RWPE2 (cell line): ENCODE results near the gene PMS1.

ENCODE experiments used
- ATAC-seq: fragments of 200-7000 bp; cut with Tn5 transposase; 3 replicates; pipeline ENCODE4 v1.9.1; 2021; ENCODE audit warnings: low read depth
- DNase-seq: peaks from one replicate; pipeline ENCODE4 v3.0.0-alpha.2; 2020; ENCODE audit warnings: low spot score
- H3K27ac ChIP-seq: fragments of 450-650 bp; 2 replicates; pipeline ENCODE4 v1.5.1; 2017; ENCODE audit warnings: mild to moderate bottlenecking; ENCODE audit not compliant: poor library complexity, severe bottlenecking
- H3K27me3 ChIP-seq: fragments of 250-450 bp; sonication (Bioruptor Pico); 2 replicates; pipeline ENCODE4 v1.5.1; 2021; ENCODE audit warnings: mild to moderate bottlenecking, moderate library complexity; ENCODE audit not compliant: insufficient read depth, poor library complexity, severe bottlenecking
- H3K36me3 ChIP-seq: fragments of 250-450 bp; sonication (Bioruptor Pico); 2 replicates; pipeline ENCODE4 v1.5.1; 2020; ENCODE audit warnings: low read depth, mild to moderate bottlenecking, moderate library complexity
- H3K4me1 ChIP-seq: fragments of 250-450 bp; sonication (Bioruptor Pico); 2 replicates; pipeline ENCODE4 v1.5.1; 2021; ENCODE audit warnings: mild to moderate bottlenecking, moderate library complexity; ENCODE audit not compliant: insufficient read depth, poor library complexity, severe bottlenecking
- H3K4me3 ChIP-seq: fragments of 250-450 bp; sonication (Bioruptor Pico); 2 replicates; pipeline ENCODE4 v1.5.1; 2021; ENCODE audit warnings: mild to moderate bottlenecking, moderate library complexity; ENCODE audit not compliant: severe bottlenecking
- H3K9me3 ChIP-seq: fragments of 250-450 bp; sonication (Bioruptor Pico); 2 replicates; pipeline ENCODE4 v1.5.1; 2021; ENCODE audit warnings: mild to moderate bottlenecking, moderate library complexity; ENCODE audit not compliant: severe bottlenecking
- CTCF ChIP-seq: fragments of 450-650 bp; IDR thresholded peaks from one replicate; pipeline ENCODE4 v1.5.1; 2017; ENCODE audit warnings: mild to moderate bottlenecking, moderate library complexity; ENCODE audit not compliant: poor library complexity, severe bottlenecking

Gene PMS1

GRCh38 chr2:189762551-189763298, 21.5 kb upstream of the PMS1 start, which contains the start of gene OSGEPL1:
OSGEPL1 (minus strand) TSS chr2:189762792; CDS start chr2:189761640, 1,152 bp downstream.
- peak; percentile 78 for TF ChIP-seq CTCF
- Histone ChIP-seq H3K27ac (peak within 1 kb of the TSS; percentile 83), H3K27me3 (no peaks in the 10 kb centered on the region), H3K4me3 (peak within 1 kb of the TSS; percentile 66), H3K9me3 (no peaks in the 10 kb centered on the region), H3K36me3 (peaks cover 24% of the 10 kb centered on the region), H3K4me1 (peaks cover 7% of the 10 kb centered on the region)
- DNase-seq = peak; percentile 94
- peak; percentile 96 for ATAC-seq

- Histone ChIP-seq H3K9me3 (no peaks in the 10 kb centered on the region), H3K36me3 (peaks cover 35% of the 10 kb centered on the region), H3K27ac (no peak overlapping the region), H3K4me1 (peaks cover 7% of the 10 kb centered on the region), H3K4me3 (peak overlapping the region; percentile 66), H3K27me3 (no peaks in the 10 kb centered on the region)
- ATAC-seq (no peak), DNase-seq (no peak)
- no peak for TF ChIP-seq CTCF
Observed at GRCh38 chr2:189763908-189764661, 20.2 kb upstream of the PMS1 start.

- Histone ChIP-seq H3K4me1 (no peaks in the 10 kb centered on the region), H3K27ac (no peak overlapping the region), H3K9me3 (no peaks in the 10 kb centered on the region), H3K27me3 (no peaks in the 10 kb centered on the region), H3K4me3 (no peak overlapping the region), H3K36me3 (peaks cover 80% of the 10 kb centered on the region)
- no peak for TF ChIP-seq CTCF
- DNase-seq (no peak), ATAC-seq (no peak)
Observed at GRCh38 chr2:189770590-189771322, 13.5 kb upstream of the PMS1 start.

GRCh38 chr2:189772212-189772611, 12.0 kb upstream of the PMS1 start:
- TF ChIP-seq CTCF = no peak
- Histone ChIP-seq H3K4me3 (no peak overlapping the region), H3K27ac (no peak overlapping the region), H3K9me3 (no peaks in the 10 kb centered on the region), H3K27me3 (no peaks in the 10 kb centered on the region), H3K36me3 (peaks cover 88% of the 10 kb centered on the region), H3K4me1 (no peaks in the 10 kb centered on the region)
- ATAC-seq (no peak), DNase-seq (no peak)
